H1 (cell line): Measurements from ENCODE around the gene ETS1. TPM values are rescaled to one million over a fixed set of nuclear protein-coding genes. Genes with fewer than 3 reads are reported as not detected.

ENCODE experiments used
- CTCF ChIA-PET: fragments of 300-600 bp; sonication (Branson Sonifier 250); formaldehyde crosslinking; loops from one replicate; lab custom pipeline; 2021; ENCODE audit not compliant: partially characterized antibody; lab: Charles Lee
- POLR2A ChIA-PET: fragments of 300-600 bp; sonication (Branson Sonifier 250); formaldehyde crosslinking; loops from one replicate; lab custom pipeline; 2021; ENCODE audit warnings: inconsistent platforms; ENCODE audit not compliant: partially characterized antibody; lab: Charles Lee
- DNase-seq, 2 experiments: peaks; one replicate each; pipeline versions ENCODE4 v3.0.0 to v3.0.0-alpha.2; 2010 to 2022; ENCODE audit warnings: low spot score in 2 of 2, low read depth in 1 of 2, mixed read lengths in 1 of 2
- FAIRE-seq: peaks from 2 replicates; lab custom pipeline; 2011; peaks lifted over from hg19 to GRCh38; lab: Jason Lieb, UNC
- H2AFZ ChIP-seq: 2 replicates; pipeline ENCODE4 v1.8.1; 2012; ENCODE audit warnings: low read length, inconsistent platforms
- H2AK5ac ChIP-seq: 2 replicates; pipeline ENCODE4 v1.6.1; 2013; ENCODE audit warnings: low read depth, low read length
- H2BK120ac ChIP-seq: replicated peaks from 2 replicates; pipeline ENCODE3; 2013; ENCODE audit warnings: low read depth, low read length, inconsistent platforms
- H2BK12ac ChIP-seq: 2 replicates; pipeline ENCODE4 v1.6.1; 2013; ENCODE audit warnings: low read depth, low read length
- H2BK15ac ChIP-seq: 2 replicates; pipeline ENCODE4 v1.6.1; 2013; ENCODE audit warnings: low read length
- H2BK20ac ChIP-seq: 2 replicates; pipeline ENCODE4 v1.6.1; 2013; ENCODE audit warnings: low read length
- H2BK5ac ChIP-seq: 2 replicates; pipeline ENCODE4 v1.6.1; 2013; ENCODE audit warnings: low read depth, low read length
- H3K14ac ChIP-seq: 2 replicates; pipeline ENCODE4 v1.6.1; 2013; ENCODE audit warnings: inconsistent platforms; ENCODE audit not compliant: insufficient read length
- H3K18ac ChIP-seq: 2 replicates; pipeline ENCODE4 v1.6.1; 2013; ENCODE audit warnings: low read length; ENCODE audit errors: extremely low read depth
- H3K23ac ChIP-seq: 2 replicates; pipeline ENCODE4 v1.6.1; 2013; ENCODE audit warnings: inconsistent platforms; ENCODE audit not compliant: insufficient read length
- H3K23me2 ChIP-seq: 2 replicates; pipeline ENCODE4 v1.6.1; 2013; ENCODE audit warnings: low read depth, low read length
- H3K27ac ChIP-seq: 2 replicates; pipeline ENCODE4 v1.6.1; 2011; ENCODE audit warnings: low read depth, low read length, inconsistent platforms
- H3K27me3 ChIP-seq, 4 experiments: replicated peaks in 1 of 4; 1 replicate in 1 of 4; 2 replicates in 3 of 4; pipeline versions ENCODE4 v1.6.1 to v1.8.1; 2011 to 2013; ENCODE audit warnings: low read length in 3 of 4, mild to moderate bottlenecking in 3 of 4, inconsistent platforms in 2 of 4, mixed read lengths in 2 of 4, moderate library complexity in 1 of 4; ENCODE audit not compliant: control insufficient read depth in 3 of 4, insufficient read depth in 3 of 4; ENCODE audit errors: extremely low read depth in 1 of 4
- H3K36me3 ChIP-seq, 4 experiments: 2 replicates each; pipeline versions ENCODE4 v1.6.1 to v1.8.1; 2011 to 2013; ENCODE audit warnings: mild to moderate bottlenecking in 4 of 4, low read length in 3 of 4, moderate library complexity in 2 of 4, control low read depth in 1 of 4, inconsistent platforms in 1 of 4; ENCODE audit not compliant: insufficient read depth in 4 of 4, control insufficient read depth in 2 of 4
- H3K4ac ChIP-seq: replicated peaks from 2 replicates; pipeline ENCODE3; 2013; ENCODE audit warnings: low read length, low read depth, mixed read lengths, inconsistent platforms; ENCODE audit not compliant: insufficient read length
- H3K4me1 ChIP-seq, 4 experiments: replicated peaks in 1 of 4; 1 replicate in 1 of 4; 2 replicates in 3 of 4; pipeline versions ENCODE4 v1.6.1 to v1.8.1; 2011 to 2013; ENCODE audit warnings: low read length in 3 of 4, inconsistent platforms in 2 of 4, mixed read lengths in 1 of 4; ENCODE audit not compliant: insufficient read depth in 4 of 4, control insufficient read depth in 3 of 4
- H3K4me2 ChIP-seq, 2 experiments: 2 replicates each; pipeline versions ENCODE4 v1.6.1 to v1.8.1; 2011 to 2013; ENCODE audit warnings: low read depth in 2 of 2, low read length in 2 of 2, control low read depth in 1 of 2, inconsistent platforms in 1 of 2, mild to moderate bottlenecking in 1 of 2; ENCODE audit not compliant: insufficient read depth in 1 of 2
- H3K4me3 ChIP-seq, 4 experiments: fragments of 200-600, 300-600 bp in 1 of 4; sonication (generic), shearing (Covaris generic), sonication (Bioruptor Twin) in 1 of 4; 2 replicates each; pipeline versions ENCODE4 v1.5.1 to v1.8.1; 2011 to 2016; ENCODE audit warnings: low read length in 4 of 4, low read depth in 3 of 4, control low read depth in 2 of 4, inconsistent platforms in 2 of 4, mild to moderate bottlenecking in 2 of 4, mixed read lengths in 1 of 4, moderate library complexity in 1 of 4; ENCODE audit not compliant: insufficient read depth in 2 of 4; ENCODE audit errors: extremely low read depth in 1 of 4
- H3K56ac ChIP-seq: replicated peaks from 2 replicates; pipeline ENCODE3; 2013; ENCODE audit warnings: low read depth, mild to moderate bottlenecking, mixed read lengths, low read length, inconsistent platforms; ENCODE audit not compliant: insufficient read length
- H3K79me1 ChIP-seq: 2 replicates; pipeline ENCODE4 v1.6.1; 2013; ENCODE audit warnings: low read depth, low read length, control low read depth
- H3K79me2 ChIP-seq, 2 experiments: 2 replicates each; pipeline versions ENCODE4 v1.6.1 to v1.8.1; 2012 to 2013; ENCODE audit warnings: low read length in 2 of 2, mild to moderate bottlenecking in 2 of 2, inconsistent platforms in 1 of 2; ENCODE audit not compliant: insufficient read depth in 2 of 2, control insufficient read depth in 1 of 2
- H3K9ac ChIP-seq, 4 experiments: replicated peaks in 1 of 4; 1 replicate in 1 of 4; 2 replicates in 3 of 4; pipeline versions ENCODE4 v1.6.1 to v1.8.1; 2011 to 2013; ENCODE audit warnings: low read depth in 3 of 4, low read length in 3 of 4, control low read depth in 2 of 4, mild to moderate bottlenecking in 2 of 4, moderate library complexity in 2 of 4, inconsistent platforms in 1 of 4; ENCODE audit errors: extremely low read depth in 1 of 4
- H3K9me3 ChIP-seq, 2 experiments: 2 replicates each; pipeline versions ENCODE4 v1.6.1 to v1.8.1; 2012 to 2013; ENCODE audit warnings: mild to moderate bottlenecking in 2 of 2, moderate library complexity in 2 of 2, control low read depth in 1 of 2, inconsistent platforms in 1 of 2, low read depth in 1 of 2, low read length in 1 of 2, mixed read lengths in 1 of 2; ENCODE audit not compliant: insufficient read depth in 2 of 2
- H4K20me1 ChIP-seq, 2 experiments: replicated peaks in 1 of 2; 2 replicates each; pipeline versions ENCODE3 to v1.8.1; 2011 to 2013; ENCODE audit warnings: inconsistent platforms in 2 of 2, low read length in 2 of 2, mild to moderate bottlenecking in 1 of 2; ENCODE audit not compliant: insufficient read depth in 2 of 2, control insufficient read depth in 1 of 2
- H4K5ac ChIP-seq: 2 replicates; pipeline ENCODE4 v1.6.1; 2013; ENCODE audit warnings: low read length, low read depth, mixed read lengths, inconsistent platforms; ENCODE audit not compliant: insufficient read length
- H4K8ac ChIP-seq: 2 replicates; pipeline ENCODE4 v1.8.0; 2013; ENCODE audit warnings: mild to moderate bottlenecking, moderate library complexity, low read length, inconsistent platforms; ENCODE audit not compliant: insufficient read depth; ENCODE audit errors: extremely low read depth
- H4K91ac ChIP-seq: replicated peaks from 2 replicates; pipeline ENCODE3; 2013; ENCODE audit warnings: low read length, mixed read lengths, inconsistent platforms; ENCODE audit not compliant: insufficient read length
- CBX5 ChIP-seq: fragments of 300-800, 300-1000 bp; sonication (generic); IDR thresholded peaks from 2 replicates; pipeline ENCODE4 v1.7.1; 2016; ENCODE audit warnings: antibody characterized with exemption, low read length, low read depth
- EZH2 ChIP-seq: fragments of 200-600 bp; sonication (generic); IDR thresholded peaks from 2 replicates; pipeline ENCODE4 v1.7.1; 2012; ENCODE audit warnings: low read depth, mild to moderate bottlenecking, moderate library complexity, low read length, inconsistent platforms; ENCODE audit not compliant: severe bottlenecking
- KDM1A ChIP-seq: fragments of 200-600, 300-600 bp; sonication (generic); IDR thresholded peaks from 2 replicates; pipeline ENCODE4 v1.7.1; 2016; ENCODE audit warnings: mild to moderate bottlenecking, low read length, borderline replicate concordance
- RFX5 ChIP-seq: IDR thresholded peaks from 2 replicates; pipeline ENCODE4 v1.6.1; 2011; ENCODE audit warnings: low read depth, low read length, improper control_type of control experiment, borderline replicate concordance
- RNF2 ChIP-seq: fragments of 200-900, 300-1000 bp; sonication (generic); IDR thresholded peaks from 2 replicates; pipeline ENCODE4 v1.7.1; 2016; ENCODE audit warnings: borderline replicate concordance, low read depth, mild to moderate bottlenecking, antibody characterized with exemption, low read length; ENCODE audit not compliant: poor library complexity, severe bottlenecking; ENCODE audit errors: missing control alignments
- SIN3A ChIP-seq, 2 experiments: IDR thresholded peaks in 1 of 2; conservative IDR thresholded peaks in 1 of 2; 2 replicates each; pipeline ENCODE4 v1.6.1; 2011 to 2012; ENCODE audit warnings: low read length in 2 of 2, improper control_type of control experiment in 1 of 2, low read depth in 1 of 2, mild to moderate bottlenecking in 1 of 2
- TAF1 ChIP-seq: IDR thresholded peaks from 2 replicates; pipeline ENCODE4 v1.6.1; 2011; ENCODE audit warnings: mild to moderate bottlenecking, low read depth, low read length
- WGBS, 2 experiments: shearing (Covaris generic) in 1 of 2; methylation state at CpG; one replicate each; pipeline versions ENCODE4 v1.1.6 to v1.1.7; 2013 to 2015; ENCODE audit warnings: low lambda C conversion rate in 2 of 2, mixed read lengths in 2 of 2, inconsistent platforms in 1 of 2, low coverage in 1 of 2, missing lambda C conversion rate in 1 of 2; ENCODE audit not compliant: insufficient replicate concordance in 2 of 2, insufficient coverage in 1 of 2, insufficient read length in 1 of 2; ENCODE audit errors: extremely low coverage in 1 of 2, missing lambda C conversion rate in 1 of 2; 5-methylcytosine and 5-hydroxymethylcytosine counted together
- polyA plus RNA-seq, 7 experiments: library from polyadenylated mRNA; depleted of rRNA in 3 of 7; stranded (reverse) in 5 of 7; unstranded in 2 of 7; fragments of >200 nt in 5 of 7; fragments of 200-250 nt in 2 of 7; gene quantifications; 1 replicate in 5 of 7; 2 replicates in 1 of 7; 4 replicates in 1 of 7; pipeline versions ENCODE4 v1.2.1 to v1.2.3, GENCODE V29; 2011 to 2013; ENCODE audit warnings: missing spikeins in 2 of 7, mixed read lengths in 2 of 7
- total RNA-seq: library from RNA; stranded (reverse); fragmentation: NEBNext Ultra II Directional; extraction: Animal tissue kit (Norgen Biotek cat#: 25700); gene quantifications from 2 replicates; pipeline ENCODE4 v1.2.1, GENCODE V29; 2021

Gene ETS1
- total and polyA plus RNA-seq, 2 of the 8 experiments (the other 6 are each of a cell fraction or from before 2014, with no cell fraction given) = 10.0 to 35.3 TPM

GRCh38 chr11:128568166-128568778 is 19.1 kb downstream of the ETS1 start:
- Histone ChIP-seq H3K4ac (no peak overlapping the region), H3K79me2 (no peaks in the 10 kb centered on the region), H4K91ac (no peak overlapping the region), H3K27me3 (no peaks in the 10 kb centered on the region), H4K8ac (no peak overlapping the region), H3K14ac (no peak overlapping the region), H3K4me1 (peaks cover 0 to 9% (median 1%) of the 10 kb centered on the region in 4 experiments; a peak in 4 of 7 replicates), H2BK20ac (no peak overlapping the region), H2BK120ac (no peak overlapping the region), H4K20me1 (no peaks in the 10 kb centered on the region), H2AK5ac (peak overlapping the region; percentile 61; the same call in 1 of the 2 replicates), H3K27ac (no peak overlapping the region), H3K23ac (no peak overlapping the region), H3K9me3 (no peaks in the 10 kb centered on the region), H3K79me1 (no peaks in the 10 kb centered on the region; the same call in 1 of the 2 replicates), H3K23me2 (no peaks in the 10 kb centered on the region; the same call in 1 of the 2 replicates), H4K5ac (no peak overlapping the region), H2BK5ac (no peak overlapping the region), H2BK15ac (no peak overlapping the region), H2BK12ac (no peak overlapping the region), H3K4me2 (no peak overlapping the region), H2AFZ (no peak overlapping the region), H3K4me3 (no peak overlapping the region), H3K36me3 (no peaks in the 10 kb centered on the region), H3K9ac (no peak overlapping the region), H3K18ac (no peak overlapping the region), H3K56ac (no peak overlapping the region)
- FAIRE-seq (no peak), DNase-seq (no peak)
- ChIA-PET POLR2A (interaction anchor here (1.1 kb wide), 1 partner anchor 13 kb away, joined by 3 read pairs; no protein-coding TSS in a partner anchor), CTCF (interaction anchor here (0.8 to 1.2 kb wide), 3 partner anchors 24 to 79 kb away, joined by 3 to 5 read pairs (median 3); no protein-coding TSS in a partner anchor)
- TF ChIP-seq EZH2 = no peak
- TF ChIP-seq RNF2 = no peak
- TF ChIP-seq RFX5 = no peak
- no peak for TF ChIP-seq TAF1
- no peak for TF ChIP-seq KDM1A
- TF ChIP-seq SIN3A (conservative IDR thresholded peaks at IDR 0.05 in 1 of 2, IDR thresholded peaks at IDR 0.05 in 1 of 2; ENCODE audit: low read depth in 1 of 2, low read length in 2 of 2) = no peak
- no peak for TF ChIP-seq CBX5
- WGBS, 2 experiments = 90% methylated on average over 11 of the region's 11 CpGs; no CpG with 5 or more reads in 1 of the 2 experiments
